ENCODE results near the gene MTOR. TPM values are rescaled to one million over a fixed set of nuclear protein-coding genes. Genes with fewer than 3 reads are reported as not detected.

The MTOR gene
- total and polyA plus RNA-seq, 2 experiments from 2014 or later = 10.6 to 30.7 TPM

DNA sequence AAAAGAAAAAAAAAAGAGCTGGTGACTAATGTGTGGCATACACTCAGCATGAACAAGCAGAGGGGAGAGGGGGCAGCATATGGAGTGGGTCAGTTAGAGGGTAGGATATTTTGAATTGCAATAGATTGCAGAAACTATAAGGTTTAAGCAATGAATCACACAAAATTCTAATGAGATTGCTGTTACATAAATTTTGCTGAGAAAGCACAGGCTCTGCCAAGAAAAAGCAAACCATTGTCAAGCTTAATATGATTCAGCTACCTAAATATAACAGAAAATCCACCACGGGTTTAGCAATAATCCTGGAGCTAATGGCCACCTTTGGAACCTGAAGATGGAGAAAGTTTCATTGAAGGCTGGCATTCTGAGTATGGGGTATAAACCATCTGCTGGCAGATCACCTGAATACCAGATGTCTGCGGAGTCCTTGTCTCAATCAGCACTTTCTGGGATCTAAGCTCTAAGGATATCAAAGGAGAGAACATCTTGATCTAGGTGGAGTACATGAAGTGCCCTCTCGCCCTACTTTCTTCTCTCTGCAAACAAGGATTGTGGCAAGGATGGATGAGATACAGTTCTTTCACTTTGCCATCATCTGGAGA, 103.5 kb downstream of the MTOR start:
- H3K27ac ChIP-seq = peak overlapping the region; percentile 99
- in situ Hi-C loops (cut with MboI) = no loop called here
- WGBS, 2 experiments (ENCODE audit: low coverage in 1 of 2, low lambda C conversion rate in 2 of 2, missing lambda C conversion rate in 2 of 2) = 43 to 47% methylated on average over 3 of the region's 3 CpGs

DNA sequence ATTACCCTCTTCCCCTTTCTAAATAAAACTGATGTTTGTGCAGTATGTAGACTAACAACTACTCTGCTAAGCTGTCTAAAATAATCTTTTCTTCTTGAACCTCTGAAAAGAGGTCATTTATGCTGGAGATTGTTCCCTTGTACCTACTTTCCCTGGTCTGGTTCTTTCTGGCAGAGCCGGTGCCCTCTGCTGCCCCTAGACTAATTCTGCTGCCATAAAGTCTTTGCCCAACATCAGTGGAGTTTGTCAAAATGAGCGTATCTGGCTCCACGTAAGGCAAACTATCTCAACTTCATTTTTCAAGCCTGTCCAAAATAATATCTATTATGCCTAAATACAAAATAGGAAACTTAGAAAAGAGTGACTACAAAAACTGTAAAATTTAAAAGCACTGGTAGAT, 104.1 kb downstream of the MTOR start:
- H3K36me3 ChIP-seq (ENCODE audit: low read depth) = 0 out of 2 replicates have a peak, but pooled peaks cover 4% of the 10 kb centered on the region
- no peaks in the 10 kb centered on the region for H3K9me3 ChIP-seq (ENCODE audit: low read depth)
- TF ChIP-seq EZH2 (IDR thresholded peaks at IDR 0.05; ENCODE audit: insufficient read depth, poor library complexity, severe bottlenecking) (no peak), EZH2phosphoT487 (IDR thresholded peaks at IDR 0.05; ENCODE audit: insufficient read depth, low read depth) (no peak)
- peaks cover 25% of the 10 kb centered on the region for H3K4me1 ChIP-seq (ENCODE audit: insufficient read depth)
- peaks cover 22% of the 10 kb centered on the region for H3F3A ChIP-seq (ENCODE audit: insufficient read depth)
- H2AFZ ChIP-seq = 0 out of 2 replicates have a peak overlapping the region, but pooled peaks have one; percentile 10
- H3K4me3 ChIP-seq = peak overlapping the region; percentile 58
- H3K27me3 ChIP-seq (replicated peaks; ENCODE audit: insufficient read depth) = no peaks in the 10 kb centered on the region
- 29 to 31% methylated on average over 3 of the region's 3 CpGs for WGBS, 2 experiments (ENCODE audit: low coverage in 1 of 2, low lambda C conversion rate in 2 of 2, missing lambda C conversion rate in 2 of 2)
- H3K9ac ChIP-seq = peak overlapping the region; percentile 85
- peak overlapping the region; percentile 99 for H3K27ac ChIP-seq
- no peaks in the 10 kb centered on the region; the same call in 1 of the 2 replicates for H3K79me2 ChIP-seq (ENCODE audit: insufficient read depth)
- no peaks in the 10 kb centered on the region for H4K20me1 ChIP-seq (ENCODE audit: insufficient read depth)
- in situ Hi-C loops (cut with MboI) = no loop called here
- DNase-seq = peak; percentile 48
- H3K4me2 ChIP-seq (ENCODE audit: unreplicated experiment) = peak overlapping the region; percentile 86
- no peaks in the 10 kb centered on the region for H3K9me2 ChIP-seq (ENCODE audit: insufficient read depth)

More for the DNA sequence above, 103.5 kb downstream of the MTOR start:
- H3K9me2 ChIP-seq (ENCODE audit: insufficient read depth) = no peaks in the 10 kb centered on the region
- H3K9ac ChIP-seq = peak overlapping the region; percentile 85
- no peaks in the 10 kb centered on the region for H3K36me3 ChIP-seq (ENCODE audit: low read depth)
- peak overlapping the region; percentile 58; the same call in 1 of the 2 replicates for H3K4me3 ChIP-seq
- no peaks in the 10 kb centered on the region for H3K27me3 ChIP-seq (replicated peaks; ENCODE audit: insufficient read depth)
- no peak for TF ChIP-seq EZH2 (IDR thresholded peaks at IDR 0.05; ENCODE audit: insufficient read depth, poor library complexity, severe bottlenecking)
- TF ChIP-seq EZH2phosphoT487 (IDR thresholded peaks at IDR 0.05; ENCODE audit: insufficient read depth, low read depth) = no peak
- no peaks in the 10 kb centered on the region for H3K9me3 ChIP-seq (ENCODE audit: low read depth)
- H3F3A ChIP-seq (ENCODE audit: insufficient read depth) = peaks cover 22% of the 10 kb centered on the region
- peak overlapping the region; percentile 86 for H3K4me2 ChIP-seq (ENCODE audit: unreplicated experiment)
- H3K79me2 ChIP-seq (ENCODE audit: insufficient read depth) = no peaks in the 10 kb centered on the region; the same call in 1 of the 2 replicates
- H4K20me1 ChIP-seq (ENCODE audit: insufficient read depth) = no peaks in the 10 kb centered on the region
- peak; percentile 95 for DNase-seq
- H2AFZ ChIP-seq = no peak overlapping the region
- H3K4me1 ChIP-seq (ENCODE audit: insufficient read depth) = peaks cover 25% of the 10 kb centered on the region

DNA sequence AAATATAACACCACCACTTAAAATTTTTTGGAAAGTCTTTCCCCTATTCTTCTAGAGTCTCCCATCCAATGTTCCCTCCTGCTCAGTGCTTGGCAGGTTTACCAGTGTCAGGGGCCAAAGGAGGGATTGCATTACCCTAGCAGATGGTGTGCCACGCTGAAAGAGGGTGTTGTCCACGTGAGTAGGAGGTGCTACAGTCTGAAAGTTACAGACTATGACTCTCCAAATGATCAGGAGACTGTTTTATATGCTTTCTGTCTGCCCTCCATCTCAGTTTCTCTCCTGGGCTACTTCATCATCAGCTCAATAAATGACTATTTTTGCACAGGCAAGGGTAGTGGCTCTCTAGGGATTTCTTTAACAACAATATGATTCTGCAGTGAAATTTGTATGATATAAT, 104.5 kb downstream of the MTOR start:
- H3K4me3 ChIP-seq = peak overlapping the region; percentile 58
- TF ChIP-seq EZH2phosphoT487 (IDR thresholded peaks at IDR 0.05; ENCODE audit: insufficient read depth, low read depth) = no peak
- TF ChIP-seq EZH2 (IDR thresholded peaks at IDR 0.05; ENCODE audit: insufficient read depth, poor library complexity, severe bottlenecking) = no peak
- 0 to 7% methylated on average over 2 of the region's 2 CpGs for WGBS, 2 experiments (ENCODE audit: low coverage in 1 of 2, low lambda C conversion rate in 2 of 2, missing lambda C conversion rate in 2 of 2)
- in situ Hi-C loops (cut with MboI) = no loop called here
- H3K27ac ChIP-seq = peak overlapping the region; percentile 99
- peak; percentile 84 for DNase-seq
- H4K20me1 ChIP-seq (ENCODE audit: insufficient read depth) = no peaks in the 10 kb centered on the region
- no peaks in the 10 kb centered on the region for H3K27me3 ChIP-seq (replicated peaks; ENCODE audit: insufficient read depth)
- 0 out of 2 replicates have a peak overlapping the region, but pooled peaks have one; percentile 10 for H2AFZ ChIP-seq
- peaks cover 22% of the 10 kb centered on the region for H3F3A ChIP-seq (ENCODE audit: insufficient read depth)
- no peaks in the 10 kb centered on the region for H3K9me3 ChIP-seq (ENCODE audit: low read depth)
- H3K4me1 ChIP-seq (ENCODE audit: insufficient read depth) = peaks cover 25% of the 10 kb centered on the region
- H3K9me2 ChIP-seq (ENCODE audit: insufficient read depth) = no peaks in the 10 kb centered on the region
- H3K79me2 ChIP-seq (ENCODE audit: insufficient read depth) = no peaks in the 10 kb centered on the region; the same call in 1 of the 2 replicates
- H3K36me3 ChIP-seq (ENCODE audit: low read depth) = peaks cover 8% of the 10 kb centered on the region; the same call in 1 of the 2 replicates
- peak overlapping the region; percentile 85 for H3K9ac ChIP-seq
- H3K4me2 ChIP-seq (ENCODE audit: unreplicated experiment) = peak overlapping the region; percentile 86

DNA sequence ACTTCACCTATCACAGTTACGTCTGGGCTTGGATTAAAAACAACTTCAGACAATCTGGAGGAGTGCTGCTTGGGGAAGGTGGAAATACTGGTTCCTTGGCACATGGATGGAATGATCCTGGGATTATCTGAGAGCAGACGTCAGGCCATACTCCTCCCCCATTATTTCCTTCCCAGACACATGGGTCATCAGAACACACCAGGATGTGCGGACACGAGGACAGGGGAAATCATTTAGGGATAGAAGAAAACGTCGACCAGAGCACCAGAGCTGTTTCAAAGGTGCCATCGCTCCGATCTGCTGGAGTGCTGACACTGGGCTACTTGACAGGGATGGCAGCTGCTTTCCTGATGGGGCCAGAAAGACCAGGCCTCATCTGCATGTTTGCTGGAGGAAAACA, 105.0 kb downstream of the MTOR start:
- Histone ChIP-seq H3K27ac (peak overlapping the region; percentile 99), H3K27me3 (replicated peaks; ENCODE audit: insufficient read depth) (no peaks in the 10 kb centered on the region), H3K4me1 (ENCODE audit: insufficient read depth) (peaks cover 25% of the 10 kb centered on the region), H3K36me3 (ENCODE audit: low read depth) (peaks cover 10% of the 10 kb centered on the region; the same call in 1 of the 2 replicates), H4K20me1 (ENCODE audit: insufficient read depth) (no peaks in the 10 kb centered on the region), H3K9me3 (ENCODE audit: low read depth) (no peaks in the 10 kb centered on the region), H3K9ac (peak overlapping the region; percentile 85), H3K79me2 (ENCODE audit: insufficient read depth) (no peaks in the 10 kb centered on the region; the same call in 1 of the 2 replicates), H3K4me2 (ENCODE audit: unreplicated experiment) (peak overlapping the region; percentile 86), H3K4me3 (no peak overlapping the region), H2AFZ (0 out of 2 replicates have a peak overlapping the region, but pooled peaks have one; percentile 10), H3F3A (ENCODE audit: insufficient read depth) (peaks cover 22% of the 10 kb centered on the region), H3K9me2 (ENCODE audit: insufficient read depth) (no peaks in the 10 kb centered on the region)
- WGBS, 2 experiments (ENCODE audit: low coverage in 1 of 2, low lambda C conversion rate in 2 of 2, missing lambda C conversion rate in 2 of 2) = 45 to 46% methylated on average over 8 of the region's 8 CpGs
- in situ Hi-C loops (cut with MboI) = no loop called here
- DNase-seq = peak; percentile 7
- TF ChIP-seq EZH2 (IDR thresholded peaks at IDR 0.05; ENCODE audit: insufficient read depth, poor library complexity, severe bottlenecking) = no peak
- no peak for TF ChIP-seq EZH2phosphoT487 (IDR thresholded peaks at IDR 0.05; ENCODE audit: insufficient read depth, low read depth)
